OCI-M1 (cell line): Measurements from ENCODE around the gene RNF220.
A peak's percentile ranks its signal among the peaks of the same experiment; 100 is the strongest.
"Not testable (repeated sequence)": the region's sequence is repeated elsewhere in the genome, so short reads cannot be mapped to it uniquely, and the experiment has no call there.

Source experiments
- DNase-seq: peaks from one replicate; lab custom pipeline; 2025; lab: John Stamatoyannopoulos, UW

Gene RNF220

DNA sequence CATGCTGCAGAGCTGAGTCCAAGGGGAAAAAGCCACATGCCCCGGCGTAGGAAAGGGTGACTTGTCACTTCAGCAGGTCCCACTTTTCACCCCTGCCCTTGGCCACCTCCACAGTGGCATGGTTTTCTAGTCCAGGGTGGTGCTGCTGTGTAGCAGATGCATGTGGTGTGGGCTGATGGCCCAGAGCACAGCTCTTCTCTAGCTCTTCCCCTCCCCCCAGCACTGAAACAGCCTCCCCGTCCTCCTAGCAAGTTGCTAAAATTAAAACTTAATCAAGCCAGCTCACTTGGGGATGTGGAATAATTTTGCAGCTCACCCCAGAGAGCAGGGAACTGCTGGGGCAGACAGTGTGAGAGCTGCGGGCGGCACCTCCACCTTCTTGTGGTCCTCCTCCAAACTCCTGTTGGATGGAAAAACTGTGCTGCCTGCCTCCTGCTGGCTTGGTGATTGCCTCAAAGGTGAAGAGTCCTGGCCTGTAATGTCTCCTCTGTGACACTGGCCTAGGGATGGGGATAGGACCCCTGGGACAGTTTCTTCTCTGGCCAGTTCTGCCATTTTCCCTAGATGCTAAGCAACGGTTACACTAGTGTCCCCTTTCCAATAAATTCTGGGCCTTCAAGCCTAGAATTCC is 91.6 kb downstream of the RNF220 start:
- DNase-seq = no peak

DNA sequence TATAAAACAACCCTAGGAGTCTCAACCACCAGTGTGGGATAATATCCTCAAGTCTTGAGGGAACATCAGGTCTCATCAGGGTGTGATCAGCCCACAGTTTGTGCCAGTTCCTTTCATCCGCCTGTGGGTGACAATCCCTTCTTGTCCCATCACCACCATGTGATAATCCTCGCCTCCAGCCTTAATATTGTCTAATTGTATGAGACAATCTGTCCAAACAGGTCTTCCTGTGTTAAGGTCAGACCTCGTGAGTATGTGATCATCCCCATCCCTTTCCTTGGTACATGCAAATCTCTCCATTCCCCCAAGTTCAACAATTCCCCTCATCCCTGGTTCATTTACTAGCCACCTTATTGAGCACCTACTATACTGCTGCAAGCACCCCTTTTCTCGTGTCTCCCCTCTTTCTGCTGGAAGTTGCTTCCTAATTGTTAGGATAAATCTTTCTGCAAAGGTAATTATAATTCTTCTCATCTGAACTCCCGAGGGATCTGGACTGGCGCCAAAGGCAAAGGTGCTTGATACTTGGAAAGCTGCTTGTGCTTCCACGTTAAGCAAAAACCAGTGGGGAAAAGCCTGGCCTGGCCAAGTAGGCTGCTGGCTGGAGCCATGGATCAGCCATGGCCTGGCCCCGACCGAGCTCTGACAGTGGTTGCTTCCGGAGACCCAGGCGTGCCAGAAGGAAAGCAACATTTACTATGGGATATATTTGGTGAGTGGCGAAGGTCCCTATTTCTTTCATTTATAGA is 92.5 kb downstream of the RNF220 start:
- no peak for DNase-seq

- DNase-seq = peak; percentile 26
Measured at GRCh38 chr1:44499306-44499705, 94.3 kb downstream of the RNF220 start.

- DNase-seq = no peak
Measured at GRCh38 chr1:44500181-44501046, 95.4 kb downstream of the RNF220 start.

DNA sequence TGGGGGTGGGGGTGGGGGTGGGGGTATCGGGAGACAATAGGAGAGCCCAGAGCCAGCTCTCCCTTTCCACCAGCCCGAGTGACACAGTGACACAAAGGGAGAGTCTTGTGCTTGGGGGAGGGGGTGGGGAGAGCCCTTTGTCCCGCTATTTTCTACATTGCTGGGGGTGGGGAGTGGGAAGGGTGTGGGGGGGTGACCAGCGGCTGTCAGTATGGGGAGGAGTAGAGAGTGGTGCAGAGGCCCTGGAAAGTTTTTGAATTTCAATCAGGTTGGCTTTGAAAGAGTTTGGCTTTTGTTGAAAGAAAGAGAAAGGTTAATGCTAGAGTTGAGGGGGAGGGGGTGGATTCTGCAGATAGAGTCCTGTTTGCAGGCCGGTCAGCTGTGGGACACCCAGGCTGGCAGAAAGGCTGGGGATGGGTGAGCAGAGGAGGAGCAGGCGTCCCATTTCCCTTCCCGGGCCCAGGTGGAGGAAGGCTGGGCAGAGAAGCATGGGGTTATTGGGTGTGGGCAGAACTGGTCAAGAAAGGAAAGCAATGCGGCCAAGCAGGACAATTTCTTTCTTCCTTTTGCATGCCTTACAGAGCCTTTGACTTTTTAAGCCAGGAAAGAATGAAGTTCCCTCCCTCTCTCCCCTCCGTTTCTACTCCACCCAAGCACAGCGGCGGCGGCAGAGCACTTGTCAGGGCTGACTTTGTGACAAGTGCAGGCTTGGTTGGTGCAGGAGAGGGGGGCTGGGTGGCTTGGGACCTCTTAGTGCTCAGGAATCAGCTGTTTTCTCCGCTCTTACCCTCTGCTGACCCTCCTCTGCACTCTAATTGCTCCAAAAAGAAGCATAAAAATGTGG is 96.2 kb downstream of the RNF220 start:
- DNase-seq = no peak

- not testable (repeated sequence) for DNase-seq
Measured at GRCh38 chr1:44502823-44503222, 97.8 kb downstream of the RNF220 start.

DNA sequence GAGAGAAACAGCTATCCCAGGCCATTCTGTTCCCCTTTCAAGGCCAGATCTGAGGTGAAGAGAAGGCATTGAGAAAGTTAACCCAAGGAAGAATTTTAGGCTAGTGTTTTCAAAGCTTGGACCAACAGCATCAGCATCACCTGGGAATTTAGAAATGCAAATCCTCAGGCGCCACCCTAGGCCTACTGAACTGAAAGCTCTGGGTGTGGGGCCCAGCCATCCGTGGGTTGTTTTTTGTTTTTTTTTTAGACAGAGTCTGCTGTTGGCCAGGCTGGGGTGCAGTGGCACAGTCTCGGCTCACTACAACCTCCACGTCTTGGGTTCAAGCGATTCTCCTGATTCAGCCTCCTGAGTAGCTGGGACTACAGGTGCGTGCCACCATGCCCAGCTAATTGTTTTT is 98.6 kb downstream of the RNF220 start:
- no peak for DNase-seq

DNA sequence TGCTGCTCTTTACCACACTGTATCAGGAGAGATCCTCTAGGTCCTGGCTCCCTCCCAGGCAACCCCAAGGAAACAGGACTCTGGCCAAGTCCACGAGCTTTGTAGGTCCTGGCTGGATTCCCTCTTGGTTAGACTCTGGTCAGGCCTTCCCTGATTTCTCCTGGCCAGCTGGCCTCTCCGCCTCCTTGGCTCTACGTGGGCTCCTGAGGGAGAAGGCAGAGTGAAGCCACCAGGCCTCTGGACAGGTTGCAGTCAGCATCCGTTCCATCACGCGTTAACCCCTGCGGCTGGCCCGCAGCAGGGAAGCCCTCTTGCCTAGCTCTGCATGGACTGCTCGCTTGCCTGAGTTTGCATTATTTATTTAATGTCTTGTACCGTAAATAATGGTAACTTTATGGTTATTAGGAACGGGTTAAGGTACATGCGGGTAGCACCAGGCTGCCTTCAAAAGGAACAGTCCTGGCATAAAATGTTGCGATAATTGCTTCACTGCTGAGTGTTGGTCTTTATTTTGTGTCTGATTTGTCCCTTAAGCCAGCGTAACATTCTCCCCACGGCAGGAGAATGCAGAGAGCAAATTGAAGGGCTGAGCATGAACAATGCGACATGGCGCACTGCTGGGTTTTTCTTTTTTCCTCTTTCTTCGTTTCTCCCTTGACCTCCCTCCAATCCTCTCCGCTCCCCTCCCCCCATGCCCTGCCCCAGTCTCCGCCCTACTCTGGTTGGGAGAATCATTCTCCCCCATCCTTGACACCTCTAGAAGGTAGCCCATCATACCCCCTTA is 100.3 kb downstream of the RNF220 start:
- DNase-seq = no peak

- no peak for DNase-seq
Measured at GRCh38 chr1:44507490-44508396, 102.7 kb downstream of the RNF220 start.

GRCh38 chr1:44508397-44508745 is 103.3 kb downstream of the RNF220 start:
- DNase-seq = no peak

DNA sequence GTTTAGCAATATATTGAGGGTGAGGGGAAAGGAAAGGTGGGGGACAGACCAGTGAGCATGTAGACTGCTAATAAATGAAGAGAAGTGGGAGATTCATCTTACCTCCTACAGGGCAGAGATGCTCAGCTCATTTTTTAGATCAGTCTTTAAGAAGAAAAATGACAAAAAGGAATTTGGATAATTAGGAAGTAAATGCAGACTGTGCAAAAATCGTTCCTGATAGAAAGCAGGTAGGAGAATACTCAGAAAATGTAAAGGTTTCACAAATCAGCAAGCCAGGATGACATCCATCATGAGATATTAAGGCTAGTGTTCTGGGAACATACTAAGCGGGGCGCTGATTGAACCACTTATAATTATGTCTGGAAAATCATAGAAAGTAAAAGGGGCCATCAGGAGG is 106.3 kb downstream of the RNF220 start:
- DNase-seq = no peak

DNA sequence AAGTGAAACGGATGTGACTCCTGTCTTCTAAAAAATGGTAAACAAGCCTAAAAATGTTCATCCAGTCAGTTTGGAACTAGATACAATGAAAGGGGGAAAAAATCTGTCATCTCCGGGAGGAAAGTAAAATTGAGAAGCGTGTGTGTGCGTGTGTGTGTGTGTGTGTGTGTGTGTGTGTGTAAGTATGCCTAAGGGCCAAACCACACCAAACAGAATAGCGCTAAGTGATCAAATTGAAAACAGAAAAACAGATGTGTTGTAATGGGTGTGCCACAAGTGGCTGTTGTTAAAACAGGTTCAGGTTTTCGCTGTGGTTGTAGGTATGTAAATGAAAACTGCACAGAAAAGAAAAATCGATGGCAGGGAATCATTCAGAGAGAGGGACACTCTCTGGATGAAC is 106.7 kb downstream of the RNF220 start:
- DNase-seq = no peak

GRCh38 chr1:44512313-44512885 is 107.3 kb downstream of the RNF220 start:
- no peak for DNase-seq

- no peak for DNase-seq
Measured at GRCh38 chr1:44513111-44513510, 108.1 kb downstream of the RNF220 start.

GRCh38 chr1:44514673-44515072 is 109.6 kb downstream of the RNF220 start:
- no peak for DNase-seq

DNA sequence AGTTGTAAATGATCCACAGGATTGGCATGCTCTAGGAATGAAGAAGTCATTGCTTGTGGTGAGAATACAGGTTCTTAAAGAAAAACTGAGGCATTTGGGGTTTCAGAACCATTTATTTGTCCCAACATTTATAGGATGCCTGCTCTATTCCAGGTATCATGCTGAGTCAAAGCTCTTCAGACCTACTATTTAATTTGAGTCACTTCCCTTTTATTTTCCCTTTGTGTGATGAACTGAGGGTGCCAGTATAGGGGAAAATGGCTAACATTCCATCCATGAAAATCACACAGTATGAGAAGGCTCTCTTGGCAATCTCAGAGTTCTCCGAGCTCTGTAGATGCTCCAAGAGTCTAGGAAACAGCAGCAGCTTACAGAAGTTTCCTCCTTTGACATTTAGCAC is 110.4 kb downstream of the RNF220 start:
- no peak for DNase-seq

- no peak for DNase-seq
Measured at GRCh38 chr1:44519035-44519676, 114.1 kb downstream of the RNF220 start.

GRCh38 chr1:44521378-44522080 is 116.5 kb downstream of the RNF220 start:
- DNase-seq = peak; percentile 22
